Neutrophil (primary cell): ENCODE measurements around the gene HLA-DOA.

Experiments
- H3K27ac ChIP-seq: fragments of 200-600 bp; sonication (generic); 2 replicates; pipeline ENCODE4 v1.5.1; 2016; ENCODE audit warnings: mild to moderate bottlenecking, moderate library complexity
- H3K27me3 ChIP-seq: fragments of 200-600 bp; sonication (generic); 2 replicates; pipeline ENCODE4 v1.6.0; 2016; ENCODE audit warnings: mild to moderate bottlenecking
- H3K36me3 ChIP-seq: fragments of 200-600 bp; sonication (generic); 2 replicates; pipeline ENCODE4 v1.5.1; 2017
- H3K4me1 ChIP-seq, 2 experiments: fragments of 200-600 bp in 1 of 2; sonication (generic) in 1 of 2; 1 replicate in 1 of 2; 2 replicates in 1 of 2; pipeline versions ENCODE4 v1.5.1 to v1.6.1; 2013 to 2016; ENCODE audit warnings: low read depth in 1 of 2, low read length in 1 of 2, mild to moderate bottlenecking in 1 of 2, moderate library complexity in 1 of 2; ENCODE audit not compliant: control insufficient read depth in 1 of 2, insufficient read depth in 1 of 2
- H3K4me3 ChIP-seq, 2 experiments: fragments of 200-600 bp in 1 of 2; sonication (generic) in 1 of 2; 1 replicate in 1 of 2; 2 replicates in 1 of 2; pipeline ENCODE4 v1.5.1; 2013 to 2016; ENCODE audit warnings: low read depth in 1 of 2, low read length in 1 of 2, mild to moderate bottlenecking in 1 of 2, moderate library complexity in 1 of 2
- H3K9me3 ChIP-seq: fragments of 200-600 bp; sonication (generic); 2 replicates; pipeline ENCODE4 v1.5.1; 2016
- CTCF ChIP-seq: fragments of 200-600 bp; sonication (generic); IDR thresholded peaks from 2 replicates; pipeline ENCODE4 v1.5.1; 2016; ENCODE audit warnings: antibody characterized with exemption

Gene HLA-DOA

GRCh38 chr6:32956176-32956575 is 53.2 kb downstream of the HLA-DOA start:
- H3K4me1 ChIP-seq: peaks cover 11 to 19% of the 10 kb centered on the region in 2 experiments
- H3K27me3 ChIP-seq: no peaks in the 10 kb centered on the region
- H3K36me3 ChIP-seq: no peaks in the 10 kb centered on the region
- no peak for TF ChIP-seq CTCF
- no peaks in the 10 kb centered on the region for H3K9me3 ChIP-seq
- H3K4me3 ChIP-seq: no peak overlapping the region
- no peak overlapping the region for H3K27ac ChIP-seq

GRCh38 chr6:32954986-32955802 is 54.2 kb downstream of the HLA-DOA start:
- H3K4me3 ChIP-seq: no peak overlapping the region
- no peaks in the 10 kb centered on the region for H3K9me3 ChIP-seq
- H3K4me1 ChIP-seq: peaks cover 11 to 19% of the 10 kb centered on the region in 2 experiments
- H3K27ac ChIP-seq: no peak overlapping the region
- H3K27me3 ChIP-seq: no peaks in the 10 kb centered on the region
- H3K36me3 ChIP-seq: no peaks in the 10 kb centered on the region
- TF ChIP-seq CTCF: no peak

GRCh38 chr6:32954267-32954666 is 55.1 kb downstream of the HLA-DOA start:
- H3K36me3 ChIP-seq: no peaks in the 10 kb centered on the region
- H3K27ac ChIP-seq: no peak overlapping the region
- H3K4me1 ChIP-seq: peaks cover 11 to 19% of the 10 kb centered on the region in 2 experiments
- no peak overlapping the region for H3K4me3 ChIP-seq
- no peak for TF ChIP-seq CTCF
- no peaks in the 10 kb centered on the region for H3K9me3 ChIP-seq
- no peaks in the 10 kb centered on the region for H3K27me3 ChIP-seq
